ENCODE measurements around the gene GREB1.

Gene GREB1

DNA sequence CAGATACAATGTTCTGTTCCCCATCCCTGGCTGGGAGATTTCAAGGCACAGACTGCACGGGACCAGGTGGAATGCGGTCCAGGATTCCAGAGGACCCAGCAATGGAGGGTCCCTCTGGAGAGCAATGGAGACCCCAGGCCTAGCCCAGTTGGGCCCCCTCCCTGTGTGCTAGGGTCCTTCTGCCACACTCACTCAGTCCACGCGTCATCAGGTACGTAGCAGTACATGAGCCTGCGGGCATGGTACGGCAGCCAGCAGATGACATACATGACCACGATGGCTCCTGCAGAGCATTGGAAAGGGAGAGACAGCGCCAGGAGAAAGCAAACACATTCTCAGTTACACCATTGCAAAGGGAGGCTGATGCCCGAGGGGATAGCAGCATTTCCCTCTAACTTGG lies 126.0 kb downstream of the GREB1 start:
- TF ChIP-seq NFIC (IDR thresholded peaks at IDR 0.05) (no peak), RAD21 (IDR thresholded peaks at IDR 0.05; ENCODE audit: low read depth) (no peak), CEBPB (IDR thresholded peaks at IDR 0.05) (no peak), REST (IDR thresholded peaks at IDR 0.05; ENCODE audit: low read depth) (no peak), CREB1 (IDR thresholded peaks at IDR 0.05; ENCODE audit: low read depth) (no peak), FOXM1 (IDR thresholded peaks at IDR 0.05; ENCODE audit: borderline replicate concordance, low read depth) (no peak), ZBTB7A (IDR thresholded peaks at IDR 0.05; ENCODE audit: low read depth) (no peak), EP300 (IDR thresholded peaks at IDR 0.05; ENCODE audit: borderline replicate concordance) (no peak), USF1 (IDR thresholded peaks at IDR 0.05) (no peak), YY1 (IDR thresholded peaks at IDR 0.05; ENCODE audit: low read depth) (no peak), TEAD4 (IDR thresholded peaks at IDR 0.05) (no peak), MAX (IDR thresholded peaks at IDR 0.05) (no peak)

DNA sequence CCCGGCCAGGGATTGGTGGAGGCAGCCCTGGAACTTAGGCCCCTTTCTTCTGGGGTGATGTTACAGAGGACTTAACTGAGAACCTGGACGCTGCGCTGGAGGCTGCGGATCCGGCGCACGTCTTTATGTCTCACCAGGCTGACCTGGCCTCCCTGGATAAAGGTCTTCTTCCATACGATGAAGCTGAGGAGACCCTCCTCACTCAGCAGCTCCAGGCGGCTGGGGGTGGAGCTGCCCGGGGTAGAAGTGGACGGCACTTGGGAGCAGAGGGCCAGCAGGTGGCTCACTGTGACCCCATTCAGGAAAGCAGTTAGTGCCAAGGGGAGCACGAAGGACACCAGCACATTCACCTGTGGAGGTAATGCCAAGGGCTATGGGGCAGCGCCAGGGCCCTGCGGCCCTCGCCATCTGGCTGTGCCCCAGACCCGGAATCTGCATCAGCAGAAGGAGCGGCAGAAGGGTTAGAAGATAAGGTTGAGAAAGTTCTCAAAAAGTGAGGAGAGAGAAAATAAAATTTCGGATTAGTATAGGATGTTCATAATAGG lies 128.1 kb downstream of the GREB1 start:
- TF ChIP-seq EP300 (IDR thresholded peaks at IDR 0.05; ENCODE audit: borderline replicate concordance): no peak
- TF ChIP-seq YY1 (IDR thresholded peaks at IDR 0.05; ENCODE audit: low read depth): no peak
- TF ChIP-seq RAD21 (IDR thresholded peaks at IDR 0.05; ENCODE audit: low read depth): no peak
- TF ChIP-seq FOXM1 (IDR thresholded peaks at IDR 0.05; ENCODE audit: borderline replicate concordance, low read depth): no peak
- no peak for TF ChIP-seq TCF12 (IDR thresholded peaks at IDR 0.05; ENCODE audit: low read depth)
- no peak for TF ChIP-seq TAF1 (IDR thresholded peaks at IDR 0.05; ENCODE audit: low read depth)
- no peak for TF ChIP-seq CREB1 (IDR thresholded peaks at IDR 0.05; ENCODE audit: low read depth)
- TF ChIP-seq MAX (IDR thresholded peaks at IDR 0.05): no peak
- TF ChIP-seq CEBPB (IDR thresholded peaks at IDR 0.05): no peak
- no peak for TF ChIP-seq TEAD4 (IDR thresholded peaks at IDR 0.05)
- TF ChIP-seq USF1 (IDR thresholded peaks at IDR 0.05): no peak
- no peak for TF ChIP-seq NFIC (IDR thresholded peaks at IDR 0.05)

DNA sequence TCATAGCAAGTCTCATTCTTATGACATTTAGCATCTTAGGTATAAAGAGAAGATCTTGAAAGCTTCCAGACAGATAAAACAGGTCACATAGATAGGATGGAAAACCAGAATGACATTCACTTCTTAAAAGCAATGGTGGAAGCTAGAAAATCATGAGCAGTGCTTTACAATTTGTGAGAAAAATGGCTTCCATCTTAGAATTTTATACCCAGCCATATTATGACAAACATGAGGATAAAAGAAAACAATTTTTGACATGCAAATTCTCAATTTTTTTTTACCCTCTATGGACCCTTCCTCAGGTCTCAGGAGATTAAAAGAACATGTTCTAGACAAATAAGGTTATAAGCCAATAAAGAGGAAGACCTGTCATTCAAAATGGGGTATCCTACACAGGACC lies 129.0 kb downstream of the GREB1 start:
- TF ChIP-seq NFIC (IDR thresholded peaks at IDR 0.05): no peak
- no peak for TF ChIP-seq RAD21 (IDR thresholded peaks at IDR 0.05; ENCODE audit: low read depth)
- no peak for TF ChIP-seq TAF1 (IDR thresholded peaks at IDR 0.05; ENCODE audit: low read depth)
- TF ChIP-seq REST (IDR thresholded peaks at IDR 0.05; ENCODE audit: low read depth): no peak
- no peak for TF ChIP-seq CREB1 (IDR thresholded peaks at IDR 0.05; ENCODE audit: low read depth)
- TF ChIP-seq FOXM1 (IDR thresholded peaks at IDR 0.05; ENCODE audit: borderline replicate concordance, low read depth): no peak
- no peak for TF ChIP-seq YY1 (IDR thresholded peaks at IDR 0.05; ENCODE audit: low read depth)
- TF ChIP-seq MAX (IDR thresholded peaks at IDR 0.05): no peak
- no peak for TF ChIP-seq TCF12 (IDR thresholded peaks at IDR 0.05; ENCODE audit: low read depth)
- no peak for TF ChIP-seq TEAD4 (IDR thresholded peaks at IDR 0.05)
- no peak for TF ChIP-seq USF1 (IDR thresholded peaks at IDR 0.05)
- TF ChIP-seq EGR1 (IDR thresholded peaks at IDR 0.05): no peak

- TF ChIP-seq FOXM1 (IDR thresholded peaks at IDR 0.05; ENCODE audit: borderline replicate concordance, low read depth): no peak
- TF ChIP-seq EGR1 (IDR thresholded peaks at IDR 0.05): no peak
- no peak for TF ChIP-seq NFIC (IDR thresholded peaks at IDR 0.05)
- no peak for TF ChIP-seq REST (IDR thresholded peaks at IDR 0.05; ENCODE audit: low read depth)
- TF ChIP-seq YY1 (IDR thresholded peaks at IDR 0.05; ENCODE audit: low read depth): no peak
- no peak for TF ChIP-seq MAX (IDR thresholded peaks at IDR 0.05)
- TF ChIP-seq ZBTB7A (IDR thresholded peaks at IDR 0.05; ENCODE audit: low read depth): no peak
- TF ChIP-seq RAD21 (IDR thresholded peaks at IDR 0.05; ENCODE audit: low read depth): no peak
- TF ChIP-seq USF1 (IDR thresholded peaks at IDR 0.05): no peak
These were observed 129.6 kb downstream of the GREB1 start for GRCh38 chr2:11663427-11663826.
